ENCODE data around the gene KCNK18. TPM values are rescaled to one million over a fixed set of nuclear protein-coding genes. Genes with fewer than 3 reads are reported as not detected.
A peak's percentile ranks its signal among the peaks of the same experiment; 100 is the strongest.

Gene KCNK18
- total RNA-seq, 1 donor from 2014 or later = not detected

DNA sequence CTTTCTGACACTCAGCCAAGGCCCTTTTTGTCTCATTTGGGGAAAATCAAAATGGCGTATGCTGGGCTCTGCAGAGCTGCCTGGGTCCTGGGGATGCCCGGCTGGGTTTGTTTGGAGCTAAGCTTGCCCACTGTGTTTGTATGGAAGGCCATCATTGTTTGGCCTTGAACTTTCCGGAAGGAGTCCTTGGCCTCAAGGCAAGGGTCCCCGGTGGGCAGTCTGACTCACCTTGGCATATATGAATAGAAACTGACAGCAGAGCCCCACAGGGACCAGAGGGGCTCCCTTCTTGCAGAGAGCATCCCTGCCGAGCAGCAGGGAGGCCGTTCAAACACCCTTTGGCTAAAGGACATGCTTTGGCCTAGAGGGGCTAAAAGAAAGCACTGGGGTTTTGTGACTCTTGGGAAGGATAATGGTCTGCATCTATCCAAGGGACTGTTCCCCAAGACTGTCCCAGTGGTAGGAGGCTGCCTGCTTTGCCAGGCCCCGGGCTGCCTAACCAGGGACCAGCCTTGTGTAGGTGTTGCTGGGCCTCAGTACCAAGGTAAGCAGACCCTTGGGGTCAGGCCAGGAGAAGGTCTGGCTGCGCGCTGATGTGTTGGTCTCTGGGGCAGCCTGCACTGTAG lies 58.7 kb downstream of the KCNK18 start:
- no peaks in the 10 kb centered on the region for H3K36me3 Mint-ChIP-seq
- DNase-seq (ENCODE audit: low spot score) = no peak
- Histone ChIP-seq H3F3A (ENCODE audit: low read depth) (peaks cover 4% of the 10 kb centered on the region), H2AFZ (replicated peaks) (no peak overlapping the region), H3K4me2 (no peak overlapping the region), H3K9me3 (ENCODE audit: low read depth) (no peaks in the 10 kb centered on the region), H3K9ac (no peak overlapping the region), H3K4me3 (no peak overlapping the region), H3K27ac (no peak overlapping the region), H4K20me1 (ENCODE audit: low read depth) (no peaks in the 10 kb centered on the region), H3K4me1 (peaks cover 38% of the 10 kb centered on the region), H3K27me3 (no peaks in the 10 kb centered on the region), H3K79me2 (ENCODE audit: low read depth) (no peaks in the 10 kb centered on the region), H3K36me3 (no peaks in the 10 kb centered on the region)
- H3K4me1 Mint-ChIP-seq = peaks cover 53% of the 10 kb centered on the region
- H3K4me3 Mint-ChIP-seq = no peak overlapping the region
- no peak overlapping the region for H3K27ac Mint-ChIP-seq
- H3K9me3 Mint-ChIP-seq = no peaks in the 10 kb centered on the region
- peaks cover 2% of the 10 kb centered on the region for H3K27me3 Mint-ChIP-seq (ENCODE audit: insufficient read depth, low read depth)
- TF ChIP-seq, protein P1, sequence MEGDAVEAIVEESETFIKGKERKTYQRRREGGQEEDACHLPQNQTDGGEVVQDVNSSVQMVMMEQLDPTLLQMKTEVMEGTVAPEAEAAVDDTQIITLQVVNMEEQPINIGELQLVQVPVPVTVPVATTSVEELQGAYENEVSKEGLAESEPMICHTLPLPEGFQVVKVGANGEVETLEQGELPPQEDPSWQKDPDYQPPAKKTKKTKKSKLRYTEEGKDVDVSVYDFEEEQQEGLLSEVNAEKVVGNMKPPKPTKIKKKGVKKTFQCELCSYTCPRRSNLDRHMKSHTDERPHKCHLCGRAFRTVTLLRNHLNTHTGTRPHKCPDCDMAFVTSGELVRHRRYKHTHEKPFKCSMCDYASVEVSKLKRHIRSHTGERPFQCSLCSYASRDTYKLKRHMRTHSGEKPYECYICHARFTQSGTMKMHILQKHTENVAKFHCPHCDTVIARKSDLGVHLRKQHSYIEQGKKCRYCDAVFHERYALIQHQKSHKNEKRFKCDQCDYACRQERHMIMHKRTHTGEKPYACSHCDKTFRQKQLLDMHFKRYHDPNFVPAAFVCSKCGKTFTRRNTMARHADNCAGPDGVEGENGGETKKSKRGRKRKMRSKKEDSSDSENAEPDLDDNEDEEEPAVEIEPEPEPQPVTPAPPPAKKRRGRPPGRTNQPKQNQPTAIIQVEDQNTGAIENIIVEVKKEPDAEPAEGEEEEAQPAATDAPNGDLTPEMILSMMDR (IDR thresholded peaks at IDR 0.05) = no peak
- TF ChIP-seq EZH2 (IDR thresholded peaks at IDR 0.05) (no peak), EZH2phosphoT487 (IDR thresholded peaks at IDR 0.05) (no peak)

DNA sequence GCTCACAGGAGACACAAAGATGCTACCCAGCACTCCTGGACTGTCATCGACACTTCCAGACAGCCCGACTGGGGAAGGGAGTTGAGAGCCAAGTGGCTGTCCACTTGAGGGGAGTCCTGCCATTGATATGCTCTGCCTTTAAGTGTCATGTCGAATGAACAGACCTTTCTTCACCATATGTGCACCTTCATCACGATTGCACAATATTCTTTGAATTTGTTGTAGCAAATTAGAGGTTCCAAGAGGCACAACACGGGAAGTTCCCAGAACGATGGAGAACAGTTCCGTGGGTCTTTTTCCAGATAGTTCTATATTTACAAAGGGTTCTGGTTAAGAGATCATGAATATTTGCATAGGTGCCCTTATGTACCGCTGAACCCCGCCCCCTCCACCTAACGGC lies 59.6 kb downstream of the KCNK18 start:
- H3K4me1 Mint-ChIP-seq = peaks cover 50% of the 10 kb centered on the region
- H3K36me3 Mint-ChIP-seq = no peaks in the 10 kb centered on the region
- Histone ChIP-seq H3K4me1 (peaks cover 30% of the 10 kb centered on the region), H3K79me2 (ENCODE audit: low read depth) (no peaks in the 10 kb centered on the region), H3K27ac (no peak overlapping the region), H3K4me3 (no peak overlapping the region), H4K20me1 (ENCODE audit: low read depth) (no peaks in the 10 kb centered on the region), H3K9ac (no peak overlapping the region), H3K36me3 (no peaks in the 10 kb centered on the region), H3F3A (ENCODE audit: low read depth) (peaks cover 4% of the 10 kb centered on the region), H3K4me2 (no peak overlapping the region), H2AFZ (replicated peaks) (no peak overlapping the region), H3K27me3 (no peaks in the 10 kb centered on the region), H3K9me3 (ENCODE audit: low read depth) (no peaks in the 10 kb centered on the region)
- TF ChIP-seq, protein P1 (IDR thresholded peaks at IDR 0.05) = no peak
- no peak overlapping the region for H3K4me3 Mint-ChIP-seq
- no peaks in the 10 kb centered on the region for H3K9me3 Mint-ChIP-seq
- no peak for DNase-seq (ENCODE audit: low spot score)
- peaks cover 2% of the 10 kb centered on the region for H3K27me3 Mint-ChIP-seq (ENCODE audit: insufficient read depth, low read depth)
- no peak overlapping the region for H3K27ac Mint-ChIP-seq

DNA sequence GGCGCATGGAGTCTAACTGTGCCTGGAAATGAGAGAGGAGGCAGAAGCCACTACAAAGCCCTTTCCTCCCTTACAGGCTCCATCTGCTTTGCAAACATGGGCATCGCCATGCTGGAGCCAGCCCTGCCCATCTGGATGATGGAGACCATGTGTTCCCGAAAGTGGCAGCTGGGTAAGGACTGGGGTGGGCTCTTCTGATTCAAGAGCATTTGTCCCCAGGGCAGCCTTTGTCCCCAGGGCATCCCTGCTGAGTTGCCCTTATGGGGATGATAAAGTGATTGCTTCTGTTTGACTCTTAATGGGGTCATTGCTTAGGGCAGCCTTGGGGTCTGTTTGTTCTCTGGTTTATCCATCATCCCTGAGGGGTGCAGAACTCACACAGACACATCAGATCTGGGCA lies 60.4 kb downstream of the KCNK18 start:
- H3K4me3 Mint-ChIP-seq = no peak overlapping the region
- H3K36me3 ChIP-seq = no peaks in the 10 kb centered on the region
- no peaks in the 10 kb centered on the region for H3K9me3 ChIP-seq (ENCODE audit: low read depth)
- H3K27me3 Mint-ChIP-seq (ENCODE audit: insufficient read depth, low read depth) = peaks cover 3% of the 10 kb centered on the region
- no peaks in the 10 kb centered on the region for H4K20me1 ChIP-seq (ENCODE audit: low read depth)
- peak overlapping the region; percentile 68 for H3K27ac Mint-ChIP-seq
- H3K9ac ChIP-seq = no peak overlapping the region
- H3K4me1 ChIP-seq = peaks cover 24% of the 10 kb centered on the region
- H3K27ac ChIP-seq = no peak overlapping the region
- no peak overlapping the region for H3K4me3 ChIP-seq
- no peaks in the 10 kb centered on the region for H3K27me3 ChIP-seq
- peaks cover 4% of the 10 kb centered on the region for H3F3A ChIP-seq (ENCODE audit: low read depth)
- no peak overlapping the region for H2AFZ ChIP-seq (replicated peaks)
- H3K4me2 ChIP-seq = no peak overlapping the region
- H3K4me1 Mint-ChIP-seq = peaks cover 50% of the 10 kb centered on the region
- H3K36me3 Mint-ChIP-seq = no peaks in the 10 kb centered on the region
- no peak for DNase-seq (ENCODE audit: low spot score)
- H3K9me3 Mint-ChIP-seq = no peaks in the 10 kb centered on the region
- TF ChIP-seq EZH2 (IDR thresholded peaks at IDR 0.05) (no peak), EZH2phosphoT487 (IDR thresholded peaks at IDR 0.05) (no peak)
- TF ChIP-seq, protein P1 (IDR thresholded peaks at IDR 0.05) = no peak
- H3K79me2 ChIP-seq (ENCODE audit: low read depth) = no peaks in the 10 kb centered on the region

All from neural progenitor cell (in vitro differentiated cells).